CD4-positive, alpha-beta T cell (primary cell): ENCODE data around the gene STN1. TPM values are rescaled to one million over a fixed set of nuclear protein-coding genes. Genes with fewer than 3 reads are reported as not detected.

Source experiments
- ATAC-seq: fragments of 200-7000 bp; cut with Tn5 transposase; one replicate; pipeline ENCODE4 v1.10.0; 2022; ENCODE audit warnings: mild to moderate bottlenecking; ENCODE audit not compliant: poor library complexity
- CTCF ChIA-PET: fragments of 350-600 bp; sonication (Branson Sonifier 250); formaldehyde crosslinking; loops from one replicate; lab custom pipeline; 2021; ENCODE audit warnings: antibody characterized with exemption, inconsistent platforms; lab: Charles Lee
- POLR2A ChIA-PET: fragments of 350-600 bp; sonication (Branson Sonifier 250); formaldehyde crosslinking; loops from one replicate; lab custom pipeline; 2021; ENCODE audit warnings: antibody characterized with exemption, inconsistent platforms; lab: Charles Lee
- DNase-seq, 14 experiments: peaks; one replicate each; pipeline ENCODE4 v3.0.0-alpha.2; 2013 to 2020; ENCODE audit warnings: mixed read lengths in 2 of 14
- H3K27ac ChIP-seq, 2 donors: one replicate each; pipeline versions ENCODE4 v1.5.1 to v1.7.0; 2013; ENCODE audit warnings: low read length in 2 of 2, low read depth in 1 of 2, mild to moderate bottlenecking in 1 of 2
- H3K27me3 ChIP-seq, 2 experiments: 1 replicate in 1 of 2; 2 replicates in 1 of 2; pipeline versions ENCODE4 v1.6.1 to v1.7.0; 2013; ENCODE audit warnings: low read length in 2 of 2, control low read depth in 1 of 2, mild to moderate bottlenecking in 1 of 2, moderate library complexity in 1 of 2; ENCODE audit not compliant: insufficient read depth in 2 of 2, control insufficient read depth in 1 of 2
- H3K36me3 ChIP-seq: one replicate; pipeline ENCODE4 v1.6.1; 2013; ENCODE audit warnings: low read length, control low read depth; ENCODE audit not compliant: insufficient read depth
- H3K4me1 ChIP-seq: one replicate; pipeline ENCODE4 v1.6.1; 2013; ENCODE audit warnings: low read length, control low read depth; ENCODE audit not compliant: insufficient read depth
- H3K4me3 ChIP-seq: one replicate; pipeline ENCODE4 v1.5.1; 2013; ENCODE audit warnings: mild to moderate bottlenecking, low read length, moderate library complexity
- H3K9me3 ChIP-seq, 2 experiments: 1 replicate in 1 of 2; 2 replicates in 1 of 2; pipeline versions ENCODE4 v1.6.1 to v1.7.0; 2013; ENCODE audit warnings: low read length in 2 of 2, mild to moderate bottlenecking in 2 of 2, control low read depth in 1 of 2, moderate library complexity in 1 of 2; ENCODE audit not compliant: control insufficient read depth in 1 of 2, insufficient read depth in 1 of 2
- H3K27ac Mint-ChIP-seq: one replicate; pipeline ENCODE4 v1.8.0; 2020; ENCODE audit warnings: mixed read lengths
- H3K27me3 Mint-ChIP-seq: one replicate; pipeline ENCODE4 v1.8.0; 2021; ENCODE audit warnings: mixed read lengths
- H3K36me3 Mint-ChIP-seq: one replicate; pipeline ENCODE4 v1.8.0; 2021; ENCODE audit warnings: low read depth, mixed read lengths
- H3K4me1 Mint-ChIP-seq: one replicate; pipeline ENCODE4 v1.8.0; 2021; ENCODE audit warnings: low read depth, mixed read lengths
- H3K4me3 Mint-ChIP-seq: one replicate; pipeline ENCODE4 v1.8.0; 2020; ENCODE audit warnings: mild to moderate bottlenecking, mixed read lengths
- H3K9me3 Mint-ChIP-seq: one replicate; pipeline ENCODE4 v1.8.0; 2020; ENCODE audit warnings: mixed read lengths
- intact Hi-C, 2 experiments: fragments of 100-400 bp; cut with DNase I in 1 of 2; cut with micrococcal nuclease in 1 of 2; formaldehyde crosslinking; loops; one replicate each; pipeline versions ENCODE4 v1.15.1 to v1.9.0; 2023 to 2025; cut with DNase I, micrococcal nuclease
- total RNA-seq, 174 experiments: library from RNA in 2 of 174; stranded (reverse) in 2 of 174; gene quantifications; one replicate each; pipeline ENCODE4 v1.2.3 and lab custom pipeline; 2021 to 2026
- TF ChIP-seq, protein P1 (sequence below): fragments of 200-600 bp; IDR thresholded peaks from one replicate; pipeline ENCODE4 v1.8.0; 2022; ENCODE audit warnings: antibody characterized with exemption, mild to moderate bottlenecking

STN1 gene
- total RNA-seq, 2 experiments from 2014 or later, result 13.0 to 13.4 TPM

DNA sequence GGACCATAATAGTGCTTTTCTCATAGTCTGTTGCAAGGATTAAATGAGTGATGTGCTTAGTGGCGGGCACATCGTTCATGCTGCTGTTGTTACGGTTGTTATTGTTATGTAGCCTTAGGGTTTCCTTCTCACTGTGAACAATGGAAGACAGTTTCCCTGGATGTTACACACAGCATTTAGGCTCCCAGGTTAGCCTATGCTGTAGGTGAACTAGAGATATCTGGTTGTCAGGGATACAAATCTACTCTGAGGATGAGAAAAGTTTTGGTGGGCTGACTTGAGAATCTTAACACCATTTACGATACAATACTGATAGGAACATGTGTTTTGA is 77.3 kb downstream of the STN1 start:
- Mint-ChIP-seq H3K4me3 (no peak overlapping the region), H3K9me3 (no peaks in the 10 kb centered on the region), H3K27me3 (no peaks in the 10 kb centered on the region), H3K4me1 (peaks cover 10% of the 10 kb centered on the region), H3K27ac (no peak overlapping the region), H3K36me3 (no peaks in the 10 kb centered on the region)
- Histone ChIP-seq H3K27me3 (no peaks in the 10 kb centered on the region), H3K36me3 (no peaks in the 10 kb centered on the region), H3K4me3 (no peak overlapping the region), H3K4me1 (peaks cover 5% of the 10 kb centered on the region), H3K9me3 (no peaks in the 10 kb centered on the region), H3K27ac (no peak overlapping the region)
- TF ChIP-seq, protein P1, sequence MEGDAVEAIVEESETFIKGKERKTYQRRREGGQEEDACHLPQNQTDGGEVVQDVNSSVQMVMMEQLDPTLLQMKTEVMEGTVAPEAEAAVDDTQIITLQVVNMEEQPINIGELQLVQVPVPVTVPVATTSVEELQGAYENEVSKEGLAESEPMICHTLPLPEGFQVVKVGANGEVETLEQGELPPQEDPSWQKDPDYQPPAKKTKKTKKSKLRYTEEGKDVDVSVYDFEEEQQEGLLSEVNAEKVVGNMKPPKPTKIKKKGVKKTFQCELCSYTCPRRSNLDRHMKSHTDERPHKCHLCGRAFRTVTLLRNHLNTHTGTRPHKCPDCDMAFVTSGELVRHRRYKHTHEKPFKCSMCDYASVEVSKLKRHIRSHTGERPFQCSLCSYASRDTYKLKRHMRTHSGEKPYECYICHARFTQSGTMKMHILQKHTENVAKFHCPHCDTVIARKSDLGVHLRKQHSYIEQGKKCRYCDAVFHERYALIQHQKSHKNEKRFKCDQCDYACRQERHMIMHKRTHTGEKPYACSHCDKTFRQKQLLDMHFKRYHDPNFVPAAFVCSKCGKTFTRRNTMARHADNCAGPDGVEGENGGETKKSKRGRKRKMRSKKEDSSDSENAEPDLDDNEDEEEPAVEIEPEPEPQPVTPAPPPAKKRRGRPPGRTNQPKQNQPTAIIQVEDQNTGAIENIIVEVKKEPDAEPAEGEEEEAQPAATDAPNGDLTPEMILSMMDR, result no peak
- ATAC-seq, result no peak
- POLR2A ChIA-PET, result no interaction called here
- DNase-seq, result no peak
- intact Hi-C loops, result no loop called here
- CTCF ChIA-PET, result no interaction called here

DNA sequence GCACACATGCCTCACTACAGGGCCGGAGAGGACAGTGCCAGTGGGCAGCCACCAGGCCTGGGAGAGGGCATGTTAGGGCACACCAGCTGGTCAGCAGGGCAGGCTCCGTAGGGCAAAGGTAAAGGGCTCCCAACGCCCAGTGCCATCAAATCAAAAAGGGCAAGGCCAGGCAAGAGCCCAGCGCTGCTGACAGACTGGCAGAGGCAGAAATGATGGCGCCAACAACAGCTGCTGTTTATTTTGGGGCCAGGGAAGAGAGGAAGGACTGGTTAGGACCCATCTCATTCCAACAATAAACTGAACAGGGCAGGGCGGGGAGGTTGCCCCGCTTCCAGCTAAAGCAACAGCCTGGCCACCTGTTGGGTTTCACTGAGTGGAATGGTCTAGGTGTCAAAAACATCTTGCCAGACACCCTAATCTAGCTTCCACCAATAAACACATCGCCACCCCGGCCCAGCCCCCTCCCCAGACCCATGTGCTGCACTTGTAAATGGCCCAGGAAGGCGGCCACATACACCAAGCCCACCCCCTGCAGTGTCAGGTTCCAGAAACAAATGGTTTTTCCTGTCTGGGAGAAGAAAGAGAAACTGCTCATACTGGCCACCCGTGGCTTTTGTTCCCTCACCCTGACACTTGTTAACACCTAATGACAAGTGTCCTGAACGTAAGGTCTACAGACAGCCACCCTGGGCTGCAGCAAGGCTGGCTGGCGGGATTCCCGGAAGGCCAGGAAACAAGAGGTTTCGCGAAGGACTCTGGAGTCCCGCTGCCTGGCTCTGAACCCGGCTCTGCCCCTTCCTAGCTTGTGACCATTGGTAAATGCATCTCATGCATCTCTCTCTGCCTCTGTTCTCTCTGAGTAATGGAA is 77.9 kb downstream of the STN1 start:
- Histone ChIP-seq H3K27me3 (no peaks in the 10 kb centered on the region), H3K9me3 (no peaks in the 10 kb centered on the region), H3K27ac (no peak overlapping the region), H3K4me1 (no peaks in the 10 kb centered on the region), H3K36me3 (no peaks in the 10 kb centered on the region), H3K4me3 (no peak overlapping the region)
- CTCF ChIA-PET, result no interaction called here
- TF ChIP-seq, protein P1, result no peak
- POLR2A ChIA-PET, result no interaction called here
- peaks cover 5% of the 10 kb centered on the region for H3K4me1 Mint-ChIP-seq
- H3K9me3 Mint-ChIP-seq, result no peaks in the 10 kb centered on the region
- H3K4me3 Mint-ChIP-seq, result no peak overlapping the region
- no peaks in the 10 kb centered on the region for H3K36me3 Mint-ChIP-seq
- DNase-seq, result no peak
- H3K27me3 Mint-ChIP-seq, result no peaks in the 10 kb centered on the region
- no peak overlapping the region for H3K27ac Mint-ChIP-seq
- ATAC-seq, result no peak
- intact Hi-C loops, result no loop called here

DNA sequence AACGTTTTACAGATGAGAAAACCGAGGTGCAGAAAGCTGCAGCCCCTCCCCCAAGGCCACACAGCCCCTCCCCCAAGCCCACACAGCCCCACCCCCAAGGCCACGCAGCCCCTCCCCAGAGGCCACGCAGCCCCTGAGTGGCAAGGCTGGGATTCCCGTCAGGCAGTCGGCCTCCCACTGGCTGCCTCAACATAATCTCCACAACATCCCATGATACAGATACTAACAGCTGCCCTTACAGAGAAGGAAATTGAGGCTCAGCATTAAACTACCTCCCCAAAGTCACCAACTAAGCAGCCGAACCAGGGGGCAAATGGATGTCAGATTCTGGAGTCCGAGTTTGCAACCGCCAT is 78.5 kb downstream of the STN1 start:
- ChIA-PET POLR2A (no interaction called here), CTCF (no interaction called here)
- TF ChIP-seq, protein P1, result no peak
- H3K36me3 Mint-ChIP-seq, result no peaks in the 10 kb centered on the region
- no peak overlapping the region for H3K4me3 ChIP-seq
- ATAC-seq, result no peak
- DNase-seq, result no peak
- H3K4me3 Mint-ChIP-seq, result no peak overlapping the region
- H3K27ac ChIP-seq, result no peak overlapping the region
- peaks cover 1% of the 10 kb centered on the region for H3K4me1 Mint-ChIP-seq
- H3K9me3 ChIP-seq, result no peaks in the 10 kb centered on the region
- no peaks in the 10 kb centered on the region for H3K4me1 ChIP-seq
- H3K27ac Mint-ChIP-seq, result no peak overlapping the region
- no peaks in the 10 kb centered on the region for H3K9me3 Mint-ChIP-seq
- intact Hi-C loops, result no loop called here
- H3K27me3 ChIP-seq, result no peaks in the 10 kb centered on the region
- no peaks in the 10 kb centered on the region for H3K36me3 ChIP-seq
- no peaks in the 10 kb centered on the region for H3K27me3 Mint-ChIP-seq
